ENCODE measurements around the gene DICER1.

Gene DICER1

GRCh38 chr14:95043732-95044462 is 113.4 kb downstream of the DICER1 start:
- DNase-seq (ENCODE audit: extremely low read depth in 1 of 2, low read depth in 1 of 2), result no peak

GRCh38 chr14:95043314-95043713 is 114.0 kb downstream of the DICER1 start:
- no peak for DNase-seq (ENCODE audit: extremely low read depth in 1 of 2, low read depth in 1 of 2)

GRCh38 chr14:95041477-95042020 is 115.8 kb downstream of the DICER1 start:
- DNase-seq (ENCODE audit: extremely low read depth in 1 of 2, low read depth in 1 of 2), result no peak

GRCh38 chr14:95040708-95041476 is 116.4 kb downstream of the DICER1 start:
- no peak for DNase-seq (ENCODE audit: extremely low read depth in 1 of 2, low read depth in 1 of 2)

- DNase-seq (ENCODE audit: extremely low read depth in 1 of 2, low read depth in 1 of 2), result no peak
These were observed 117.4 kb downstream of the DICER1 start for GRCh38 chr14:95039993-95040348.

GRCh38 chr14:95039259-95039992 is 117.9 kb downstream of the DICER1 start:
- DNase-seq (ENCODE audit: extremely low read depth in 1 of 2, low read depth in 1 of 2), result no peak

GRCh38 chr14:95038521-95039250 is 118.6 kb downstream of the DICER1 start:
- no peak for DNase-seq (ENCODE audit: extremely low read depth in 1 of 2, low read depth in 1 of 2)

- no peak for DNase-seq (ENCODE audit: extremely low read depth in 1 of 2, low read depth in 1 of 2)
These were observed 120.1 kb downstream of the DICER1 start for GRCh38 chr14:95037273-95037672.
